Activated CD4-positive, alpha-beta T cell treated with anti-CD3 and anti-CD28 coated beads, Interleukin-2, amount 50 U/mL, for 4 hours (primary cell): ENCODE results near the gene POLK.

ENCODE experiments used
- DNase-seq, 2 experiments: peaks; one replicate each; pipeline ENCODE4 v3.0.0-alpha.2; 2020

The POLK gene

GRCh38 chr5:75611311-75612225, 99.9 kb downstream of the POLK start, which contains the start of gene ANKDD1B:
ANKDD1B (plus strand) TSS chr5:75611453; CDS start chr5:75611635, 182 bp downstream.
- DNase-seq = no peak

DNA sequence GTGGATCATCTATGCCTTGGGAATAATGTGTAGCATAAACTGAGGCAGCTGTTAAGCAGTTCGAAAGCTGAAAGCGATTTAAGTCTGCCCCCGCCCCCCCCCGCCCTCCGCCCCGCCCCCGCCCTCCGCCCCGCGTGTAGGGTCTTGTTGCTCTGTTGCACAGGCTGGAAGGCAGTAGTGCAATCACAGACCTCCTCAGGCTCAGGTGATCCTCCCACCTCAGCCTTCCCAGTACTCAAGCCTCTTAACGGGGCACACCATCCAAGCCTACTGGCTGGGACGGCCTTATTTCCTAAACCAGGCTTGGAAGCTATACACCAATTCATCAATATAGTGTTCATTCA, 100.5 kb downstream of the POLK start:
- no peak for DNase-seq

GRCh38 chr5:75612901-75613300, 101.2 kb downstream of the POLK start:
- DNase-seq = no peak

- DNase-seq = no peak
These were observed 102.5 kb downstream of the POLK start for GRCh38 chr5:75614176-75614575.

DNA sequence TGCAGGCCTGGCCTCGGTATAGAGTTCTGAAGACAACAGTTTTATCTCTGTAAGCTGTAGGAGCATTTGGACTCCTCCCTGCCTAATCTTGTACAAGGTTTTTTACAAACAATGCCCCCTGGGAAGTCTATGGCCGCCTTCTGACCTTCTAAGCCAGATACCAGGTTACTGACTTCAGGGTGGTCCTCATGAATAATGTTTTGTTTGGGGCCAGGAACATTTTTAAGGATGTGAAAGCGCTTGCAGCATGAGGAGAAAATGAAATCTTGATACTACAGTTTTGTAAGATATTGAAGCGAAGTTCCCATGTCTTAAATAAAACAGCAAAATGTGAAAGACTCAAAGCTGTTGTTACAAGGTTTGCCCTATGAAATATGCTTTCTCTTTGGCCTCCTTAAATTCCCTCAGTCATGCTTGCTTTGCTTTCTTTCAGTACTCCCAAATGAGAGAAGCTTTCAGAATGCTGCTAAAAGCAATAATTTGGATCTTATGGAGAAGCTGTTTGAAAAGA, 104.7 kb downstream of the POLK start:
- DNase-seq = no peak

- no peak for DNase-seq
These were observed 105.4 kb downstream of the POLK start for GRCh38 chr5:75616971-75617621.

GRCh38 chr5:75617736-75618352, 106.2 kb downstream of the POLK start:
- no peak for DNase-seq

DNA sequence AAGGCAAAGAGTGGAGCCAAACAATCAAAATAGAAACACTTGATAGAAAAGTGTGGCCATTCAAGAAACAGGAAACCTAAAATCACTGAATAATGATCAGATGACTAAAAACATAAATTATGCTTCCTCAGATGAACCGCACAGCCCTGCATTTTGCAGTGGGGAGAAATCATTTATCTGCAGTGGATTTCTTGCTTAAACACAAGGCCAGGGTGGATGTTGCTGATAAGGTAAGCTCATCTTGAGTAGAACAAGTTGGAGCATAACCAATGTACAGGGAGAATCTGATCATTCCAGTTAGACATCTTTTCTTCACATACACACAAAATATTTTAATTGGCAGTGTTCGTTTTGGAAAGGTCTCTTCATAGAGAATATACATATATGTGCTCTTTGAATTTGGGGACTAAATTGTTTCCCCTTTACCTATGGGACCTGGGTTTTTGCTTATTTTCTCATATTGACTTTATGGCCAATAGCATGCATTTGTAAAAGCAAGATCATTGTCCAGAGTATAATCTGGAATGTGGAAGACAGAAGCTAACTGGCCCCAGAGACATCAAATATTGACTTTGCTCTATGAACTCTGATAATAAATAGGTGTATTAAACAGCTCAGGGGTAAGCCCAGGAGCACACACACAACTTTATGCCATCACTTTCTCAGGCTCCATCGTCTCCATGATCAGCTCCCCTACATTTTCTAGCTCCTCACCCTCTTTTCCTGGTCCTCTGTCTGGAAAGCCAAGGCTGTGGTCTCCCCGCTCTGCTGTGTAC, 108.7 kb downstream of the POLK start:
- DNase-seq = no peak

GRCh38 chr5:75622564-75622963, 110.9 kb downstream of the POLK start:
- no peak for DNase-seq

DNA sequence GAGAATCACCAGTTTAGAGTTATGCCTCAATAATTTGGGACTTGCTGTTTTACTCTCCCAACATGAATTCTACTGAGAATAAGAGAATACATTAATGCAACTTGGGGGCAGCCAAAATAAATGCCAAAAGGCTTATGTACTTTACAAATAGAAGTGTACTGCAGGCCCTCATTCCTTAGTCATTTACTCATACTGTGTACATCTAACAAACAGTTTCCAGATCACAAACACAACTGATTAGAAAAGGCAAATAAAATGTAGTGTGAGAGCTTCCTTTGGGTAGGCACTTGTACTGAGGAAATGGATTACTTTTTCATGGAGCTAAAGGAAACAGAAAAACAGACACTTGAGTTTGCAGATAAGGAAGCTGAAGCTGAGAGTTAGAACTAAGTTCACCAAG, 112.2 kb downstream of the POLK start:
- no peak for DNase-seq

DNA sequence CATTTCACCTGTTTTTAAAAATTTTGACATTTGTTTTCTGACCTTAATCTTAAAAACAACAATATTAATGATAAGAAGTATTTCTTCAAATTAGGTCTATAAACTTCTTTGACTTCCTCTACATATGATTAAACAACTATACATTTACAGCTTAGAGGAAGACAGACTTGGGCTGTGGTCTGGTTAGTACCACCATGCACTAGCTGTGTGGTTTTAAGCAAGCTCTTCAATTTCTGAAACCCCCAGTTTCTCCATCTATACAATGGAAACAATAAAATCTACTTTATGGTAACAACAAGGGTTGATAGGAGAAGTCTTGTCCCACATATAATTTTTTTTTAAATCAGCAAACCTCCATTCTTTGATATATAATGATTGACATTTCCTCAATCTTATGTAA, 115.3 kb downstream of the POLK start:
- no peak for DNase-seq

GRCh38 chr5:75627801-75628200, 116.1 kb downstream of the POLK start:
- DNase-seq = no peak

GRCh38 chr5:75630875-75631274, 119.2 kb downstream of the POLK start:
- DNase-seq = no peak

DNA sequence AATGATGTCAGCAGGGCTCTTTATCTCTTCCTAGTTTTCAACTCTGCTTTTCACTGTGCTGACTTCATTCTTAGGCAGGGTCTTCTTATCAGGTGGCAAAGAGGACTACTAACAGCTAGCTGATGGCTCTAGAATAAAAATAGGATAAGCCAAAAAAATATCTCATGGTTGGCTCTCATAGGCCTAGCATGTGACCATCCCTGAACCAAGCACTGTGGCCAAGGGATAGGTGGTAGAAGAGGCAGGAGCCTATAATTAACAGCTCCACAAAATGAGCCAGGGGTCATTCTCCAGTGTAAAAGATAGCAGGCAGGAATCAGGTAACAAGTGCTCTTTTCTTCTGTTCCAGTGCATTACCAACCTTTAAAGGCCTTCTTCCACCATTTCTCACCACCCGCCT, 120.6 kb downstream of the POLK start:
- no peak for DNase-seq

- DNase-seq = no peak
These were observed 126.3 kb downstream of the POLK start for GRCh38 chr5:75637949-75638348.

GRCh38 chr5:75639535-75640311, 128.0 kb downstream of the POLK start:
- no peak for DNase-seq

DNA sequence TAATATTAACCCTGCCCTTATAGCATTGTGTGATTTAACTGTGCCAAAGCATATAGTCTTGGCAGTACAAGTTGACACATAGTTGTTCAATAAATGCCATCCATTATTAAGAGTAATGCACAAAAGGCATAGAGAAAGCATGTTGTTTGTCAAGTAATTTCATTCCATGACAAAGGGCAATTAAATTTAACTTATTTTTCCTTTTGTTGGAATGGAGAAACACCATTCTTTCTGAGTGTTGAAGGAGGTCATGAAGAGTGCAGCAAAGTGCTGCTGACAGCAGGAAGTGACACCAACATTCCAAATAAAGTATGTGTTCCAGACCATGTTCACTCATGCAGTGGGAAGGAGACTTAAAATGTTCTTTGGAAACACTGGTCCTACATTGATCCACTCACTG, 128.7 kb downstream of the POLK start:
- no peak for DNase-seq

GRCh38 chr5:75640826-75641225, 129.1 kb downstream of the POLK start:
- DNase-seq = no peak

GRCh38 chr5:75648712-75649111, 137.0 kb downstream of the POLK start:
- DNase-seq = no peak
